IPS-NIHi7 (cell line): ENCODE measurements around the gene LAMB1.
"Not testable (repeated sequence)": the region's sequence is repeated elsewhere in the genome, so short reads cannot be mapped to it uniquely, and the experiment has no call there.

ENCODE experiments used
- DNase-seq: peaks from one replicate; pipeline ENCODE4 v3.0.0; 2012; ENCODE audit warnings: mixed read lengths; ENCODE audit errors: extremely low spot score

LAMB1 gene

GRCh38 chr7:107971613-107972012, 31.3 kb downstream of the LAMB1 start:
- no peak for DNase-seq

GRCh38 chr7:107971100-107971499, 31.9 kb downstream of the LAMB1 start:
- DNase-seq, result no peak

- DNase-seq, result no peak
Observed at GRCh38 chr7:107969856-107970255, 33.1 kb downstream of the LAMB1 start.

GRCh38 chr7:107968449-107968848, 34.5 kb downstream of the LAMB1 start:
- DNase-seq, result no peak

GRCh38 chr7:107967420-107967819, 35.5 kb downstream of the LAMB1 start:
- no peak for DNase-seq

- peak; percentile 66 for DNase-seq
Observed at GRCh38 chr7:107966711-107967110, 36.2 kb downstream of the LAMB1 start.

- DNase-seq, result no peak
Observed at GRCh38 chr7:107964510-107964909, 38.5 kb downstream of the LAMB1 start.

- DNase-seq, result no peak
Observed at GRCh38 chr7:107962817-107963216, 40.1 kb downstream of the LAMB1 start.

- no peak for DNase-seq
Observed at GRCh38 chr7:107961405-107961804, 41.6 kb downstream of the LAMB1 start.

- no peak for DNase-seq
Observed at GRCh38 chr7:107960272-107960671, 42.7 kb downstream of the LAMB1 start.

- DNase-seq, result peak; percentile 21
Observed at GRCh38 chr7:107959527-107959898, 43.4 kb downstream of the LAMB1 start.

- no peak for DNase-seq
Observed at GRCh38 chr7:107958764-107959526, 44.0 kb downstream of the LAMB1 start.

- DNase-seq, result no peak
Observed at GRCh38 chr7:107957436-107957835, 45.5 kb downstream of the LAMB1 start.

- not testable (repeated sequence) for DNase-seq
Observed at GRCh38 chr7:107956950-107957349, 46.0 kb downstream of the LAMB1 start.

- no peak for DNase-seq
Observed at GRCh38 chr7:107955394-107955793, 47.6 kb downstream of the LAMB1 start.

GRCh38 chr7:107953924-107954303, 49.0 kb downstream of the LAMB1 start:
- DNase-seq, result no peak

GRCh38 chr7:107953265-107953923, 49.6 kb downstream of the LAMB1 start:
- no peak for DNase-seq

GRCh38 chr7:107951896-107952295, 51.1 kb downstream of the LAMB1 start:
- DNase-seq, result no peak

GRCh38 chr7:107951172-107951787, 51.7 kb downstream of the LAMB1 start:
- no peak for DNase-seq

- no peak for DNase-seq
Observed at GRCh38 chr7:107949443-107949935, 53.5 kb downstream of the LAMB1 start.

- no peak for DNase-seq
Observed at GRCh38 chr7:107948645-107949442, 54.1 kb downstream of the LAMB1 start.

GRCh38 chr7:107946881-107947280, 56.1 kb downstream of the LAMB1 start:
- no peak for DNase-seq
